Fibroblast of lung (primary cell): Measurements from ENCODE around the gene CRADD. TPM values are rescaled to one million over a fixed set of nuclear protein-coding genes. Genes with fewer than 3 reads are reported as not detected.
"Not testable (repeated sequence)": the region's sequence is repeated elsewhere in the genome, so short reads cannot be mapped to it uniquely, and the experiment has no call there.

ENCODE experiments used
- DNase-seq, 2 donors: peaks; one replicate each; pipeline versions ENCODE4 v3.0.0 to v3.0.0-alpha.2; 2010; ENCODE audit warnings: low read depth in 2 of 2
- H2AFZ ChIP-seq: 2 replicates; pipeline ENCODE4 v1.5.1; 2012; ENCODE audit warnings: low read length, control low read depth, inconsistent platforms
- H3K27ac ChIP-seq: 2 replicates; pipeline ENCODE4 v1.5.1; 2011; ENCODE audit warnings: low read length, control low read depth; ENCODE audit not compliant: insufficient read depth
- H3K27me3 ChIP-seq: 2 replicates; pipeline ENCODE4 v1.5.1; 2011; ENCODE audit warnings: mild to moderate bottlenecking, low read length; ENCODE audit not compliant: control insufficient read depth, insufficient read depth
- H3K36me3 ChIP-seq: 2 replicates; pipeline ENCODE4 v1.5.1; 2011; ENCODE audit warnings: low read length; ENCODE audit not compliant: control insufficient read depth, insufficient read depth
- H3K4me1 ChIP-seq: 2 replicates; pipeline ENCODE4 v1.5.1; 2011; ENCODE audit warnings: low read length; ENCODE audit not compliant: control insufficient read depth, insufficient read depth; ENCODE audit errors: extremely low read depth
- H3K4me2 ChIP-seq: 2 replicates; pipeline ENCODE4 v1.5.1; 2011; ENCODE audit warnings: low read length, control low read depth; ENCODE audit not compliant: insufficient read depth; ENCODE audit errors: extremely low read depth
- H3K4me3 ChIP-seq, 4 experiments: fragments of 200-600 bp in 1 of 4; sonication (generic) in 1 of 4; replicated peaks in 1 of 4; 2 replicates each; pipeline ENCODE4 v1.5.1; 2011 to 2016; ENCODE audit warnings: low read length in 4 of 4, low read depth in 3 of 4, mild to moderate bottlenecking in 3 of 4, control low read depth in 2 of 4, inconsistent platforms in 1 of 4, mixed read lengths in 1 of 4; ENCODE audit not compliant: insufficient read depth in 1 of 4; ENCODE audit errors: control extremely low read depth in 1 of 4
- H3K79me2 ChIP-seq: 2 replicates; pipeline ENCODE4 v1.5.1; 2012; ENCODE audit warnings: mild to moderate bottlenecking, low read length, inconsistent platforms; ENCODE audit not compliant: control insufficient read depth, insufficient read depth
- H3K9ac ChIP-seq: 2 replicates; pipeline ENCODE4 v1.5.1; 2011; ENCODE audit warnings: mild to moderate bottlenecking, low read length, control low read depth; ENCODE audit not compliant: insufficient read depth
- H3K9me3 ChIP-seq: 2 replicates; pipeline ENCODE4 v1.5.1; 2012; ENCODE audit warnings: low read depth, low read length; ENCODE audit not compliant: control insufficient read depth, insufficient read depth
- H4K20me1 ChIP-seq: 2 replicates; pipeline ENCODE4 v1.5.1; 2011; ENCODE audit warnings: low read length; ENCODE audit not compliant: control insufficient read depth, insufficient read depth; ENCODE audit errors: extremely low read depth
- CTCF ChIP-seq, 2 donors: IDR thresholded peaks in 1 of 2; conservative IDR thresholded peaks in 1 of 2; 1 replicate in 1 of 2; 2 replicates in 1 of 2; pipeline ENCODE4 v1.5.1; 2011 to 2012; ENCODE audit warnings: low read length in 2 of 2, control low read depth in 1 of 2, inconsistent platforms in 1 of 2, low read depth in 1 of 2, mild to moderate bottlenecking in 1 of 2
- EZH2 ChIP-seq: IDR thresholded peaks from 2 replicates; pipeline ENCODE4 v1.5.1; 2012; ENCODE audit warnings: low read length, control low read depth, mild to moderate bottlenecking; ENCODE audit errors: missing control alignments
- polyA plus RNA-seq, 2 donors: library from polyadenylated mRNA; depleted of rRNA in 1 of 2; stranded (reverse) in 1 of 2; unstranded in 1 of 2; fragments of >200 nt; gene quantifications; 2 replicates each; pipeline ENCODE4 v1.2.1, GENCODE V29; 2011 to 2012; ENCODE audit warnings: missing spikeins in 1 of 2
- total RNA-seq: library from RNA; depleted of rRNA; stranded (reverse); fragments of >200 nt; gene quantifications from 2 replicates; pipeline ENCODE4 v1.2.1, GENCODE V29; 2014

Gene CRADD
- total and polyA plus RNA-seq, 2 donors (not counting 1 experiment from before 2014, with no cell fraction given): 13.5 to 21.1 TPM

GRCh38 chr12:93924367-93924766 is 247.2 kb downstream of the CRADD start:
- H3K27me3 ChIP-seq: no peaks in the 10 kb centered on the region
- H3K4me1 ChIP-seq: no peaks in the 10 kb centered on the region
- H4K20me1 ChIP-seq: no peaks in the 10 kb centered on the region
- no peak overlapping the region for H2AFZ ChIP-seq
- no peak overlapping the region for H3K4me2 ChIP-seq
- no peak for DNase-seq
- no peak overlapping the region for H3K4me3 ChIP-seq
- H3K9me3 ChIP-seq: no peaks in the 10 kb centered on the region
- H3K27ac ChIP-seq: no peak overlapping the region
- H3K9ac ChIP-seq: no peak overlapping the region
- H3K36me3 ChIP-seq: no peaks in the 10 kb centered on the region
- no peaks in the 10 kb centered on the region for H3K79me2 ChIP-seq
- no peak for TF ChIP-seq EZH2
- no peak for TF ChIP-seq CTCF (conservative IDR thresholded peaks at IDR 0.05 in 1 of 2, IDR thresholded peaks at IDR 0.05 in 1 of 2; ENCODE audit: low read depth in 1 of 2, low read length in 2 of 2)

- Histone ChIP-seq H3K9me3 (no peaks in the 10 kb centered on the region), H3K79me2 (no peaks in the 10 kb centered on the region), H2AFZ (no peak overlapping the region), H3K27me3 (no peaks in the 10 kb centered on the region), H3K4me3 (no peak overlapping the region), H3K9ac (no peak overlapping the region), H3K4me1 (no peaks in the 10 kb centered on the region), H4K20me1 (no peaks in the 10 kb centered on the region), H3K4me2 (no peak overlapping the region), H3K27ac (no peak overlapping the region), H3K36me3 (no peaks in the 10 kb centered on the region)
- TF ChIP-seq EZH2: no peak
- no peak for TF ChIP-seq CTCF (conservative IDR thresholded peaks at IDR 0.05 in 1 of 2, IDR thresholded peaks at IDR 0.05 in 1 of 2; ENCODE audit: low read depth in 1 of 2, low read length in 2 of 2)
- DNase-seq: peak in 1 of 2 donors; percentile 7
Observed at GRCh38 chr12:93925585-93926205, 248.5 kb downstream of the CRADD start.

GRCh38 chr12:93926237-93926636 is 249.1 kb downstream of the CRADD start:
- H2AFZ ChIP-seq: no peak overlapping the region
- no peak overlapping the region for H3K27ac ChIP-seq
- no peaks in the 10 kb centered on the region for H3K4me1 ChIP-seq
- no peaks in the 10 kb centered on the region for H4K20me1 ChIP-seq
- H3K36me3 ChIP-seq: no peaks in the 10 kb centered on the region
- H3K27me3 ChIP-seq: no peaks in the 10 kb centered on the region
- no peaks in the 10 kb centered on the region for H3K9me3 ChIP-seq
- H3K9ac ChIP-seq: no peak overlapping the region
- no peak for DNase-seq
- no peak overlapping the region for H3K4me3 ChIP-seq
- H3K4me2 ChIP-seq: no peak overlapping the region
- TF ChIP-seq CTCF (conservative IDR thresholded peaks at IDR 0.05 in 1 of 2, IDR thresholded peaks at IDR 0.05 in 1 of 2; ENCODE audit: low read depth in 1 of 2, low read length in 2 of 2): no peak
- TF ChIP-seq EZH2: no peak
- H3K79me2 ChIP-seq: no peaks in the 10 kb centered on the region

GRCh38 chr12:93929081-93929480 is 251.9 kb downstream of the CRADD start:
- not testable (repeated sequence) for H3K9me3 ChIP-seq, H3K79me2 ChIP-seq, DNase-seq, H3K4me1 ChIP-seq, H3K36me3 ChIP-seq, H3K27ac ChIP-seq, H3K4me3 ChIP-seq, H3K9ac ChIP-seq, H3K27me3 ChIP-seq, H3K4me2 ChIP-seq, H2AFZ ChIP-seq, H4K20me1 ChIP-seq
